ENCODE results near the gene NLRP7.
"Not testable (repeated sequence)": the region's sequence is repeated elsewhere in the genome, so short reads cannot be mapped to it uniquely, and the experiment has no call there.

Gene NLRP7

DNA sequence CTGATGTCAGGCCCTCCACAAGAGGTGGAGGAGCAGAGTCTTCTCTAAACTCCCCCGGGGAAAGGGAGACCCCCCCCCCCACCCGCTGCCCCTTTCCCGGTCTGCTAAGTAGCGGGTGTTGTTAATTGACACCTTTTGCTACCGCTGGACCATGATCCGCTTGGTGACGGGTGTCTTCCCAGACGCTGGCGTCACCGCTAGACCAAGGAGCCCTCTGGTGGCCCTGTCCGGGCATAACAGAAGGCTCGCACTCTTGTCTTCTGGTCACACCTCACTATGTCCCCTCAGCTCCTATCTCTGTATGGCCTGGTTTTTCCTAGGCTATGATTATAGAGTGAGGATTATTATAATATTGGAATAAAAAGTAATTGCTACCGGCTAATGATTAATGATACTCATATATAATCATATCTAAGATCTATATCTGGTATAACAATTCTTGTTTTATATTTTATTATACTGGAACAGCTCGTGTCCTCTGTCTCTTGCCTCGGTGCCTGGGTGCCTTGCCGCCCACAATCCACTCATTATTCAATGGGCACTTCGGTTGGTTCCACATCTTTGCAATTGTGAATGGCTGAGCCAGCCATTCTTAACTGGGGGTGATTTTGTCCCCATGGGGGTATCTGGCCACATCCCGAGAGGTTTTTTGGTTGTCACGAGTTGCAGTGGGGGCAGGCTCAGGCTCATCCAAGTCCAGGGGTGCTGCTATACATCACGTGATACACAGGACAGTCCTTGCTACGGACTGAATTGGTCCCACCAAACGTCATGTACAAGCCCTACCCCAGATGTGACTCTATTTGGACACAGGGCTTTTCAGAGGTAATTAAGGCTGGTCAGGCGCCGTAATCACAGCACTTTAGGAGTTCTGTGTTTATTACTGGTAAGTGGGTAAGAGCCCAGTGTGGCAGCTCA lies 27.4 kb downstream of the NLRP7 start:
- not testable (repeated sequence) for DNase-seq (ENCODE audit: low read depth in 3 of 3)

DNA sequence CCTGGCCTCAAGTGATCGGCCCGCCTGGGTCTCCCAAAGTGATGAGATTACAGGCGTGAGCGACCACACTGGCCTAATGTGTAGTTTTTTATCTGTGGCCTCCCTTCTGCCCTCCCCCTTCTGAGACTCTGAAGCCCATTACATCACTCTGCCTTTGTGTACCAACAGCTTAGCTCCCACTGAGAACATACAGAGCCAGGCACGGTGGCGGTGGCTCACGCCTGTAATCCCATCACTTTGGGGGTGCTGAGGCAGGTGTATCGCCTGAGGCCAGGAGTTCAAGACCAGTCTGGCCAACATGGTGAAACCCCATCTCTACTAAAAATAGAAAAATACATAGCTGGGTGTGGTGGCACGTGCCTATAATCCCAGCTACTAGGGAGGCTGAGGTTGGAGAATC lies 28.8 kb downstream of the NLRP7 start:
- DNase-seq (ENCODE audit: low read depth in 3 of 3) = no peak

DNA sequence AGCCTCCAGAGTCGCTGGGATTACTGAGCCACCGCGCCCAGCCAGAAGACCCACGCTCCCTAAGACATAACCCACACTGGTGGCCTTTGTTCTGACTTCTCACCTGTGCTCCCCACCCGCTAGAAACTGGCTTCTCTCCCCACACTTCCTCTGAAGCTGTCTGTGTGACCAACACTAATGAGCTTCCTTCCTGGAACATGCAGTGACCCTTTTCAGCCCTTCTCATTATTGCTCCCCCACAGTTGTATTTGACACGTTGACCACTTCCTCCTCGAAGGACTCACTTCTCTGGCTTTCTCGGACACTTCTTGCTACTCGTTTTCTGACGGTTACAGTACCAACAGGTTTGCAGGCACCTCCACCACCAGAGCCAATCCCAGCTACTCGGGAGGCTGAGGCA lies 30.5 kb downstream of the NLRP7 start:
- no peak for DNase-seq (ENCODE audit: low read depth in 3 of 3)

DNA sequence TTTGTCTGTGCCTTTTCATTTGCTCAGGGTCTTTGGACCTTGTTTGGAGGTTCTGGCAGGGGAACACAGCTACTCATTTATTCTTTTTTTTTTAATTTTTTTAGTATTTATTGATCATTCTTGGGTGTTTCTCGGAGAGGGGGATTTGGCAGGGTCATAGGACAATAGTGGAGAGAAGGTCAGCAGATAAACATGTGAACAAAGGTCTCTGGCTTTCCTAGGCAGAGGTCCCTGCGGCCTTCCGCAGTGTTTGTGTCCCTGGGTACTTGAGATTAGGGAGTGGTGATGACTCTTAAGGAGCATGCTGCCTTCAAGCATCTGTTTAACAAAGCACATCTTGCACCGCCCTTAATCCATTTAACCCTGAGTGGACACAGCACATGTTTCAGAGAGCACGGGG lies 39.4 kb downstream of the NLRP7 start:
- DNase-seq (ENCODE audit: low read depth in 3 of 3) = not testable (repeated sequence)

DNA sequence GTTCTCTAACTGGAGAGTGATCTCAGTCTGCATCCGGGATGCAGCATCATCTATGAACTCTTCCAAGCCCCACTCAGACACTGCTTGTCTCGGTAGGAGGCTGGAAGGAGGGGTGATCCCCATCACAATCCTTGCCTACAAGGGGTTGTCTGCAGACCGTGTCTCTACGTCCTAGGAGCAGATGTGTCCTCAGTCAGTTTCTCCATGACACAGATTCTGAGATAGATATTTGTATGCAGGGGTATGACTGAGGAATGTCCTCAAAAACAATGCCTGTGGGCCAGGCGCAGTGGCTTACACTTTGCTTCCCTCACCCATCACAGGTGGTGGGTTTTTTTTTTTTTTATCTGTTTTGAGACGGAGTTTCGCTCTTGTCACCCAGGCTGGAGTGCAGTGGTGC lies 40.5 kb downstream of the NLRP7 start:
- DNase-seq (ENCODE audit: low read depth in 3 of 3) = no peak

DNA sequence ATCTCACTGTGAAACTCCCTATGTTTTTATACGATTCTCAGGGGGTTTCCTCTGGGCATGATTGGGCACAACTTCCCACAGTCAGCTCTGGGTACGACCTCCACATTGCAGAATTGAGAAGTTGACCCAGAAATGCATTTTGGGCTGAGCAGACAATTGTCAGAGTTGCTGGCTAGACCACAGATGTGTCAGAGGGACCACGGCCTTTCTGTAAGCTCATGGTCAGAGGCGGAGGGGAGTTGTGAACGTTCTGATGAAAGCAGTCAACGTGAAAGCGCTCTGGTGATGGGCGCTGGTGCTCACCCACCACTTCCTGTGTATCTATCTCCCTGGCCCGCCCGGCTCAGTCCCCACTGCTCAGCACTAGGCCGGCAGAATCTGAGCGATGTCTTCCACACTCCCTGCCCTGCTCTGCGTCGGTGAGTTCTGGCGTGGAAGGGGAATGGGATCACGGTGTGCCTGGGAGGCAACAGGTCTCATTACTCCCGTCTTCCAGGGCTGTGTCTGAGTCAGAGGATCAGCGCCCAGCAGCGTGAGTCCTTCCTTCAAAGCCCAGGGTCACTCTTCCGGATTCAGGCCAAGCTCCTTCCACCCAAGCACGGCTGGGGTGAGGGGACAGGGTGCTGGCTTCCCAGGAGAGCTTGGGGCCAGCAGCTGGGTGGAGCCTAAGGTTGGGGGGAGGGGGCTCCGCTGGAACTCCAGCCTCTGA lies 41.4 kb downstream of the NLRP7 start, which contains the start of gene NCR1:
Gene NCR1, plus strand, starts transcription at position 346 of the 709 bp plus-strand sequence. Its CDS starts 40 bp downstream, at position 386.
- no peak for DNase-seq (ENCODE audit: low read depth in 3 of 3)

DNA sequence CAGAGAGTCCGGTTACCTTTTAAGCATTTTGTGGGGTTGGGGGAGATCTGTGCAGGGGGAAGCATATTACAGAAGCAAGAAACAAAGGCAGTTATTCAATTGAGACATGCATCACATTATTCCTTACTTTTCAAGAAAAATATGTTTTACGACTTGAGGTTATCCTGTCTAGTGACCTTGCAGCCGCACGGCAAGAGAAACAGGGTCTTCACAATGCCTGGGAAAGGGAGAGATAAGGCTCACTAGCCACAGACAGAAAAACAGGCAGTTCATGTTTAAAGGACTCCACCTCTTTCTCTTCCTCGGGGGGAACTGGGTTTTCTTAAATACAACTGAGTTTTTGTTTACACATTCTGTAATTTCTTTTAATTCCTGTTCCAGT lies 41.9 kb downstream of the NLRP7 start:
- DNase-seq (ENCODE audit: low read depth in 3 of 3) = no peak

DNA sequence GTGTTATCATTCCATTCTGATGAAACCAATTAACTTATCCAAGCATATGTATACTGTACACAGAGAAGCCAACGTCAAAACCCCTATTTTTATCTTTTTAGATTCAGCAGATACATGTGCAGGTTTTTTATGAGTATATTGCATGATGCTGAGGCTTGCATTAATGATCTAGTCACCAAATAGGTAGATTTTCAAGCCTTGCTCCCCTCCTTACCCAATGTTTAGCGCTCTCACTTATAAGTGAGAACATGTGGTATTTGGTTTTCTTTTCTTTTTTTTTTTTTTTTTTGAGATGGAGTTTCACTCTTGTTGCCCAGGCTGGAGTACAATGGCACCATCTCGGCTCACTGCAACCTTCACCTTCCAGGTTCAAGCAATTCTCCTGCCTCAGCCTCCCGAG lies 43.1 kb downstream of the NLRP7 start:
- DNase-seq (ENCODE audit: low read depth in 3 of 3) = not testable (repeated sequence)

DNA sequence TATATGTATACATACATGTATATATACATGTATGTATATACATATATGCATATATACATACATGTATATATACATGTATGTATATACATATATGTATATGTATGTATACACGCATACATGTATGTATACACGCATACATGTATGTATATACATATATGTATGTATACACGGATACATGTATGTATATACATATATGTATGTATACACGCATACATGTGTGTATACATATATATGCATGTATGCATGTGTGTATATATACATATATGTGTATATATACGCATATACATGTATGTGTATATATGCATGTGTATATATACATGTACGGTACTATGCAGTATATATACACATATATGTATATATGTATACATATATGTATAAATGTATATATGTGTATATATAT lies 44.0 kb downstream of the NLRP7 start:
- DNase-seq (ENCODE audit: low read depth in 3 of 3) = no peak

DNA sequence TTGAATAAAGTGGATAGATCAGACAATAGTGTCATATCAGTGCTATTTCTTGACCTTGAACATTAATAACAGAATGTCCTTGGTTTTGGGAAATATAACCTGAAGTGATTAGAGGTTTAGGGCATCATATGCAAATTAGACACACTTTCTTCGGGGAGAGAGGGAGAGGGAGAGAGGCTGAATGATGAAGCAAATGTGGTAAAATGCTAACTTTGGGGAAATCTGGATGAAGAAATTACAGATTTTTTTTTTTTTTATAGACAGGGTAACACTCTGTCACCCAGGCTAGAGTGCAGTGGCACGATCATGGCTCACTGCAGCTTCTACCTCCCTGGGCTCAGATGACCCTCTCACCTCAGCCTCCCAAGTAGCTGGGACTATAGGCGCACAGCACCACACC lies 45.3 kb downstream of the NLRP7 start:
- DNase-seq (ENCODE audit: low read depth in 3 of 3) = no peak

DNA sequence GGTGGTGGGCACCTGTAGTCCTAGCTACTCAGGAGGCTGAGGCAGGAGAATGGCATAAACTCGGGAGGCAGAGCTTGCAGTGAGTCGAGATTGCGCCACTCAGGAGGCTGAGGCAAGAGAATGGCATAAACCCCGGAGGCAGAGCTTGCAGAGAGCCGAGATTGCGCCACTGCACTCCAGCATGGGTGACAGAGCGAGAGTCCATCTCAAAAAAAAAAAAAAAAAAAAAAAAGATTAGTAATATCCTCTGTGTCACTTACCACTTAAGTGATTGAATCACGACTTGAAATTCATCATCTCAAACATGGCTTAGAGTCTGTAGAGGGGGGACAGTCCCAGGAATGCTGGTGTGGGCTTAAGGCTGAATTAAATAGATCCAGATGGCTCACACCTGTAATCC lies 46.2 kb downstream of the NLRP7 start:
- not testable (repeated sequence) for DNase-seq (ENCODE audit: low read depth in 3 of 3)

DNA sequence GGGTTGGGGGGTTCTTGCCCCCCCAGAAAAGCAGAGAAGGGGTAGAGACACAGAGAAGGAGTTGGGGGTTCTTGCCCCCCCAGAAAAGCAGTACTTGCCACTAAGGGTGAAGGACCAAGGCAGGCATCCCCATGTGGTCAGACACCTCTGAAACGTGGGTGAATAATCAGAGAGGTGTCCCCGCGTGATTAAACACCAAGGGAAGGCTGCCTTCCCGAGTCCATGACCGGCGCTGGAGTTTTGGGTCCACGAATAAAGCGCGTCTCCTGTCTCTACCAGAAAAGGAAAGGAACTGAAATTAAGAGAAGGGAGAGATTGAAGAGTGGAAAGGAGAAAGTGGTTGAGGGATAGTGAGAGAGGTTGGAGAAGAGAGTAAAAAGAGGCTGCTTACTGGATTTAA lies 47.7 kb downstream of the NLRP7 start:
- not testable (repeated sequence) for DNase-seq (ENCODE audit: low read depth in 3 of 3)

DNA sequence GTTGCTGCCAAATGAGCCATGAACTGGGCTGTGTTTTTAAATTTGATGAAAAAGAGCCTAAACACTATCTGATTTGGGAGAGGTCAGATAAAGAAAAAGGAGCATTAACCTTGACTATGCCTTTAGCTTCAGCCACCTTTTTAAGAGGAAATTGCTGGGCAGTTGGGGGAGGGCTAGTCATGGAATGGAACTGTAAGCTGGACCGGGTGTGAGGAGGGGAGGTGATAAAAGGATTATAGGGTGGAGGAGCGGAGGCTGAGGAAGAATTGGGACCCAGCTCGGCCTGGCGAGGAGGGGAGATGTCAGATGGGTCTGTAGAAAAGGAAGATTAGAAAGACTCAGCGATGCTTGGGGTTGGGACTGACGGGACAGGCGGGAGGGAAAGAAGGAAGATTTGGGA lies 48.6 kb downstream of the NLRP7 start:
- DNase-seq (ENCODE audit: low read depth in 3 of 3) = not testable (repeated sequence)

DNA sequence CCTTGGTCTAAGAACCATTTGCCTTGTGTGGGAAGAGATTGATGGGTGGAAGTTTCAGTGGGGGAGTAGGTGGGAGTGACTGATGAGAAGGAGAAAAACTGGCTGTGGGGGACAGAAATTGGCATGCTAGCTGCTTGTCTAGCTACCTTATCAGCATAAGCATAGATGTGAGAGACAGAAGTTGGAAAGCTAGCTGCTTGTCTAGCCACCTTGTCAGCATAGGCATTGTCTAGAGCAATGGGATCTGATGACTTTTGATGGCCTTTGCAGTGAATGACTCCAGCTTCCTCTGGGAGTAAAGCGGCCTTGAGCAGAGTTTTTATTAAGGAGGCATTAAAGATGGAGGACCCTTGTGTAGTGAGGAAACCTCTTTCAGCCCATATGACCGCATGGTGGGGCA lies 51.3 kb downstream of the NLRP7 start:
- DNase-seq (ENCODE audit: low read depth in 3 of 3) = no peak

DNA sequence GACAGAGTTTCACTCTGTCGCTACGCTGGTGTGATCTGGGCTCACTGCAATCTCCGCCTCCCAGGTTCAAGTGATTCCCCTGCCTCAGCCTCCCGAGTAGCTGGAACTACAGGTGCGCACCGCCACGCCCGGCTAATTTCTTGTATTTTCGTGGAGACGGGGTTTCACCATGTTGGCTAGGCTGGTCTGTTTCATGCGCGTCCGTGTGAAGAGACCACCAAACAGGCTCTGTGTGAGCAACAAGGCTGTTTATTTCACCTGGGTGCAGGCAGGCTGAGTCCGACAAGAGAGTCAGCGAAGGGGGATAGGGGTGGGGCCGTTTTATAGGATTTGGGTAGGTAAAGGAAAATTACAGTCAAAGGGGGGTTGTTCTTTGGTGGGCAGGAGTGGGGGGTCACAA lies 53.2 kb downstream of the NLRP7 start:
- not testable (repeated sequence) for DNase-seq (ENCODE audit: low read depth in 3 of 3)

DNA sequence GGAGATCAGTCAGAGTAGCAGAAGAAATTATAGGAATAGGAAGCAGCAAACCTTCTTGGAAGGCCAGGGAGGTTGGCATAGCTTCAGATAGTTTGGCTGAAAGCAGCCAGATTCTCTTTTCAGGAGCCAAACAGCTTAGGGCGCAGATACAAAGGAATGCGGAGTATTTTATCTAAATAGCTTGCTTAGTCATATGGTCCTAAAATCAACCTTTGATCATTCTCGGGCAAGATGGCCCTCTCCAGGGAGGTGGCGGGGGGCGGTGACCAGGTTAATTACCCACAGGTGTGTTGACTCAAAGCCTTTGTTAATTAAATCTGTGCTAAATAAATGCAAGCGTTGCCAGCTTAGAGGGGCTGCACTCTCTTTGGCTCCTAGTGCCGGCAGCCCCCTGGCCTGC lies 53.9 kb downstream of the NLRP7 start:
- DNase-seq (ENCODE audit: low read depth in 3 of 3) = no peak

DNA sequence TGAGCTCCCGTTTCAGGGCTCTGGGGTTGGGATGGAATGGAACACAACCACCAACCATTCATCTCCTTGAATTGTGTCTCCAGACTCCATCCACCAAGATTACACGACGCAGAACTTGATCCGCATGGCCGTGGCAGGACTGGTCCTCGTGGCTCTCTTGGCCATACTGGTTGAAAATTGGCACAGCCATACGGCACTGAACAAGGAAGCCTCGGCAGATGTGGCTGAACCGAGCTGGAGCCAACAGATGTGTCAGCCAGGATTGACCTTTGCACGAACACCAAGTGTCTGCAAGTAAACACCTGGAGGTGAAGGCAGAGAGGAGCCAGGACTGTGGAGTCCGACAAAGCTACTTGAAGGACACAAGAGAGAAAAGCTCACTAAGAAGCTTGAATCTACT lies 57.8 kb downstream of the NLRP7 start:
- no peak for DNase-seq (ENCODE audit: low read depth in 3 of 3)

DNA sequence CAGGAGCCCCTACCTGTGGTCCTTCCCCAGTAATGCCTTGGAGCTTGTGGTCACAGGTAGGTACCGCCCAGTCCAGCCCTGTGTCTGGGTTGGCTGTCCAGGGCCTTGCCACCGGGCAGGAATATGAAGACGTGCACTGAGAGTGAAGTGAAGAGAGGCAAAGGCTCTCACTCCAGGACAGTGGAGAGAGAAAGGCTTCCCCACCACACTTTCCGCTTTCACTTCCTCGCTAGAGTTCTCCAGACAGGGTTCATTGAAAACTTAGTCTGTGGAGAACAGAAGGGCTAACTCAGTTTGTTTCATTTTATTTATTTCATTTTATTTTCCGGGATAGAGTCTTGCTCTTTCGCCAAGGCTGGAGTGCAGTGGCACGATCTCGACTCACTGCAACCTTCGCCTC lies 59.1 kb downstream of the NLRP7 start:
- no peak for DNase-seq (ENCODE audit: low read depth in 3 of 3)

DNA sequence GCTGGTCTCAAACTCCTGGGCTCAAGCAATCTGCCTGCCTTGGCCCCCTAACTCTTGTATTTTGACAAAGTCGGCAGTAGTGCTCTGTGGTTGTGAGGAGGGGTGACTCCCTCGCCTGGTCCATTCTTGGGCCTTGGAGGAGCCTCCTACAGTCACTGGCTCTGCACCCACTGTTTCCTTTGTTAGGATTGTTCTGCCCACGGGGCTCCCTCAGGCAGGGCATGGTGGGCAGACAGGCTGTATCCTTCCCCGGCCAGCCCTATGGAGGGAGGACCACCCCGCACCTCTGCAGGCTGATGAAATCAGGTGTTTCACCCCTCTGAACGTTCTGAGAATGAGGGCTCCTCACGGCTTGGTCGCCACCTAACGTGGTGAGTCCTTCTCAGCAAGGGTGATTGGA lies 64.1 kb downstream of the NLRP7 start:
- DNase-seq (ENCODE audit: low read depth in 3 of 3) = no peak

DNA sequence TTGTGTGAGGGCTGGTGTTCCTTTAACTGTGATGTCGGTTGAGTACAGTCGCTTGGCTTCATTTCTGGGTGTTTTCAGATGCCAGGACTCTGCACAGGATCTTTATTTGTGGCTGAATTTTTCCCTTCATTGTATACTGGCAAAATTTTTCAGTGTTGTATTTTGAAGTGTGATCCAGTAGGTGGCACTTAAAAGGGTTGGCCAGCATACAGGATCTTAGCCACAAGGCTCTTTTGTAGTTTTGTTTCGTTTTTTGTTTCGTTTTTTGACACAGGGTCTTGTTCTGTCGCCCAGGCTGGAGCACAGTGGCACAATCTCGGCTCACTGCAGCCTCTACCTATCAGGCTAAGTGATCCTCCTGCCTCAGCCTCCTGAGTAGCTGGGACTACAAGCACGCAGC lies 64.6 kb downstream of the NLRP7 start:
- no peak for DNase-seq (ENCODE audit: low read depth in 3 of 3)

DNA sequence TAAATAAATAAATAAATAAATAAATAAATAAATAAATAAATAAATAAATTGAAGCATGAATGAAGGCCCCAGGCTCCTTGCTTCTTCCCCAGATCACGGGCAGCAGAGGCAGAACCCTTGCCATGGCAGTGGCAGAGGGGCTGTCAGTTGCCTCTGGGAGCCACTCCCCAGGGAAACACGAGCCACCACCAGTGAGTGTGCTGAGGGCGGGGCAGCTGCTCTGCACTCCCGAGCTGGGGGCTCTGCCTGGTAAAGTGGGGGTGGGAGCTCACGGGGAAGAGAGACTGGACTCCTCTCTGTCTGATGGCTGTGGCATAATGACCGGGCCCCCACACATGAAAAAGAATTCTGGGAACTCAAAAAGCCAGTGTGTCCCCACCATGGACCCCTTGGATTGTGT lies 65.4 kb downstream of the NLRP7 start:
- no peak for DNase-seq (ENCODE audit: low read depth in 3 of 3)

DNA sequence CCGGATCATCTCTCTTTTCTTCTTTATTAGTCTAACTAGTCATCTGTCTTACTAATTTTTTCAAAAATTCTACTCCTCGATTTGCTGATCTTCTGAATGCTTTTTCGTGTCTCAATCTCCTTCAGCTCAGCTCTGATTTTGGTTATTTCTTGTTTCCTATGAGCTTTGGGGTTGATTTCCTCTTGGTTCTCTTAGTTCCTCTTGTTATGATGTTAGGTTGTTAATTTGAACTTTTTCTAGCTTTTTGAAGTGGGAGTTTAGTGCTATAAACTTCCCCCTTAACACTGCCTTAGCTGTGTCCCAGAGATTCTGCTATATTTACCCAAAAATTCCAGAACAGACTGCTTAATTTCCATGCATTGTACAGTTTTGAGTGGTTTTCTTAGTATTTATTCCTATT lies 69.9 kb downstream of the NLRP7 start:
- DNase-seq (ENCODE audit: low read depth in 3 of 3) = no peak

DNA sequence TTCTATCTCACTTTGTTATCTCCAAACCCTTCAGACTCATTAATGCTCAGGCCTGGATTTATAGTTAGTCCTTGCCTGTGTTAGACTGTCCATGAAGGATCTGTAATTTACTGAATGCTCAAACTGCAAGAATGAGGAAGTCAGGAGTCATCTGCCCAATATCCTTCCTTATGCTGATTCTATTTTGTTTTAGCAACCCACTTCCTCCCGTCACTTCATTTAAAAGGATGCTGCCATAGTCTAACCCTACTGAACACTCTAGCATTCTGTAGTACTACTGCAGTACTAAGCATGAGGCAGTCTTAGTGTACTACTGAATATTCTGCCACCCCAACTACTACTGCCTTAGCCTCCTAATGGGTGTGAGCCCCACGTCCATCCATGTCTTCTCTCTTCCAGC lies 71.8 kb downstream of the NLRP7 start:
- DNase-seq (ENCODE audit: low read depth in 3 of 3) = no peak
